ENCODE measurements around the gene HOXC12. TPM values are rescaled to one million over a fixed set of nuclear protein-coding genes. Genes with fewer than 3 reads are reported as not detected.

HOXC12 gene
- total RNA-seq, 1 experiment from 2014 or later = not detected

GRCh38 chr12:53937099-53937498 is 17.6 kb upstream of the HOXC12 start:
- H3K4me1 Mint-ChIP-seq = peaks cover 21% of the 10 kb centered on the region
- no peak for ATAC-seq
- no peak for DNase-seq (ENCODE audit: low spot score)
- no peaks in the 10 kb centered on the region for H3K36me3 Mint-ChIP-seq
- ChIA-PET POLR2A (no interaction called here), CTCF (no interaction called here)
- no peaks in the 10 kb centered on the region for H3K9me3 Mint-ChIP-seq
- H3K27me3 Mint-ChIP-seq (ENCODE audit: low read depth) = peaks cover 99% of the 10 kb centered on the region
- H3K4me3 Mint-ChIP-seq = no peak overlapping the region
- H3K27ac Mint-ChIP-seq = no peak overlapping the region
- TF ChIP-seq EMX1 (CRISPR knock-in tag; IDR thresholded peaks at IDR 0.05) (no peak), FOXP4 (CRISPR knock-in tag; IDR thresholded peaks at IDR 0.05) (no peak), NR2C2 (CRISPR knock-in tag; IDR thresholded peaks at IDR 0.05) (no peak), ARID4B (CRISPR knock-in tag; IDR thresholded peaks at IDR 0.05; ENCODE audit: borderline replicate concordance) (no peak), E2F4 (CRISPR knock-in tag; IDR thresholded peaks at IDR 0.05; ENCODE audit: borderline replicate concordance, low read depth) (no peak), ATF6 (CRISPR knock-in tag; IDR thresholded peaks at IDR 0.05) (no peak), KAT7 (CRISPR knock-in tag; IDR thresholded peaks at IDR 0.05; ENCODE audit: borderline replicate concordance) (no peak), ZMAT4 (CRISPR knock-in tag; IDR thresholded peaks at IDR 0.05) (no peak), ZNF396 (CRISPR knock-in tag; IDR thresholded peaks at IDR 0.05; ENCODE audit: borderline replicate concordance) (no peak), E2F5 (CRISPR knock-in tag; IDR thresholded peaks at IDR 0.05) (no peak), FOXP1 (CRISPR knock-in tag; IDR thresholded peaks at IDR 0.05; ENCODE audit: borderline replicate concordance) (no peak), ETV6 (CRISPR knock-in tag; IDR thresholded peaks at IDR 0.05) (no peak), NFATC4 (CRISPR knock-in tag; IDR thresholded peaks at IDR 0.05) (no peak), IRF1 (CRISPR knock-in tag; IDR thresholded peaks at IDR 0.05) (no peak), ZNF138 (CRISPR knock-in tag; conservative IDR thresholded peaks at IDR 0.05) (no peak)

All from WTC11 (cell line).